Stimulated activated CD4-positive, alpha-beta T cell treated with anti-CD3 and anti-CD28 coated beads, Interleukin-12 subunit alpha, Interleukin-12 subunit beta, amount 100 ng/mL, for 48 hours (primary cell): ENCODE data around the gene KDM4B.

Experiments
- DNase-seq, 3 donors: peaks; one replicate each; pipeline ENCODE4 v3.0.0-alpha.2; 2020; ENCODE audit warnings: low read depth in 2 of 3, low spot score in 1 of 3

KDM4B gene

GRCh38 chr19:5103812-5104410, 135.0 kb downstream of the KDM4B start:
- DNase-seq = no peak

DNA sequence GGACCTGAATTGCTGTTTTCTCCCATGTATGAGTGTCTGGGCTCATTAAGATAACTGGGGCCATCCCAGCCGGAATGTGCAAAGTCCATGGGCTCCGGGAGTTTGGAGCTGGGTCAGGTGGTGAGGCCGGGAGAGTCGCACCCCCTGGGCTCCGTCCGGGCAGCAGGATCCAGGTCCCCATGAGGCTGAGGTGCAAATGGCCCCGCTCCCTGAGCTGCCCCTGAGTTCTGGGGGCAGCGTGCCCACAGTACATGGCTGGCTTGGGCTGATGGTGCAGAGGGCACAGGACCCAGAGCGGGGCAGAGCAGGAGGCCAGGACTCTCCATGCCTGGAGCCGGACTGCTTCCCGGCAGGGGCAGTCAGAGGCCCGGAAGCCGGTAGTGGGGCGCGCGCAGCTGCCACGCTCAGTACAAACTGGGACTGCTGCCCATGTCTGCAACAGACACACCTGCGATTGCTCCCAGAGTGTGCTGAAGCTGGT, 136.0 kb downstream of the KDM4B start:
- DNase-seq = no peak

- no peak for DNase-seq
Measured at GRCh38 chr19:5106191-5106726, 137.3 kb downstream of the KDM4B start.

- no peak for DNase-seq
Measured at GRCh38 chr19:5106971-5107370, 138.1 kb downstream of the KDM4B start.

GRCh38 chr19:5107432-5108122, 138.7 kb downstream of the KDM4B start:
- no peak for DNase-seq

DNA sequence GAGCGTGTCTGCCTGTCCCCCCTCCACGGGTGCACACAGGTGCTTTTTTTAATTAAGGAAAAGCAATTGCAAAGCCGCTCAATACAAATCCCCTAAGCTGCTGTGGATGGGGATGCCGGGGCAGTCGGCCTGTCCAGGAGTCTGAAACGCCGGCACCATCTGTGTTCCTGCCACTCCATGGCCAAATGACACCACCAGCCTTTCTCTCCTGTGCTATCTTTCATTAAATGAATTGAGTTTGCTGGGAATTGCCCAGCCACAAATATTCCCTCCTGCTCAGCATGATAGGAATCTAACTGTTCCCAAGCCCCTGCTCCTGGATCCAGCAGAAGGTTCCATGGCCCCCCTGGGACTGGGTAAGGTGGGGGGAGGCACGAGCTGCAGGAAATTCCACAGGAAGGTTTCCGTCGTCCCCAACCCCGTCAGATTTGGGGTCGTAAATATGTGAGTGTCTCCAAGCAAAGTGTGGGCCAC, 139.2 kb downstream of the KDM4B start:
- DNase-seq = no peak

- no peak for DNase-seq
Measured at GRCh38 chr19:5108866-5109265, 140.0 kb downstream of the KDM4B start.

- DNase-seq = no peak
Measured at GRCh38 chr19:5109560-5109959, 140.6 kb downstream of the KDM4B start.

DNA sequence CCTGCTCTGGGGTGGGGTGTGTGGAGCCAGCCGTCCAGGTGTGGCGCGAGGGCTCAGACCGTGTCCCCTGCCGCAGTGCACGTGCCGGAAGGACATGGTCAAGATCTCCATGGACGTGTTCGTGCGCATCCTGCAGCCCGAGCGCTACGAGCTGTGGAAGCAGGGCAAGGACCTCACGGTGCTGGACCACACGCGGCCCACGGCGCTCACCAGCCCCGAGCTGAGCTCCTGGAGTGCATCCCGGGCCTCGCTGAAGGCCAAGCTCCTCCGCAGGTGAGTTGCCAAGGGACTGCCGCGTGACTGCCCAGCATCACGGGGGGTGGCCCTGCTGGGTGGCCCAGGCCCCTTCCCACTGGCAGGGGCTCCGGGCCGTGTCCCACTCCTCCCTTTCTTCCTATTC, 141.6 kb downstream of the KDM4B start:
- no peak for DNase-seq

DNA sequence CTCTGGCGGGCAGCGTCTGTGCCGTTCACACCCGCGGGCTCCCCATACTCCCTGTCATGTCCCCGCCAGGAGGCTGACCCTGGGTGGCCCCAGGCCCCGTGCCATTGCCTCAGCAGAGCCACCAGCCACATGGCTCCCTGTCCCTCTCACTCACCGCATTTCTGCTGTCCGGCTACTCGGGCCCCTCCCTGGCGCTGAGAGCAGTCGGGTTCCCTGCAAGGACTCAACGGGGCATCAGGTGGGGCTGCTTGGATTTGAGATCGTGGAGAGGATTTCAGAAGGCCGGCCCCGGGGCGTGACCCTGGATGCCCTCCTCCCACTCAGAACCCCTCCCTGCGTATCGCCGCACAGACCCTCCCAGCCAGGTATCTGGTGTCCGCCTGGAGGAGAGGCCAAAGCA, 142.1 kb downstream of the KDM4B start:
- DNase-seq = no peak

DNA sequence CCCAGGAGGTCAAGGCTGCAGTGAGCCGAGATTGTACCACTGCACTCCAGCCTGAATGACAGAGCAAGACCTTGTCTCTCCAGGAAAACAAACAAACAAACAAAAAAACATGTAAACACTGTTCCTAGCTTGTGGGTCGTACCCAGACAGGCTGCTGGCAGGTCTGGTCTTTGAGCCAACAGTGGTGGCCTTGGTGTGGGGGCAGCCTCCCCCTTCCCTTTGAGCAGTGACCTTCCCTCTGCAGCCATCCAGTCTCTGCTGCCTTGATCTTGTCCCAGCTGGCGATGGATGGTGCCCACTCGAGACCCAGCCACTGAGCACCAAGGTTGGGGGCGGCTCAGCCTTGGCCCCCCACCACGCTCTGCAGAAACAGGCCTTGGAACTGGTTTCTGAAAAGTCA, 143.3 kb downstream of the KDM4B start:
- DNase-seq = no peak

GRCh38 chr19:5112681-5113575, 144.0 kb downstream of the KDM4B start:
- no peak for DNase-seq

DNA sequence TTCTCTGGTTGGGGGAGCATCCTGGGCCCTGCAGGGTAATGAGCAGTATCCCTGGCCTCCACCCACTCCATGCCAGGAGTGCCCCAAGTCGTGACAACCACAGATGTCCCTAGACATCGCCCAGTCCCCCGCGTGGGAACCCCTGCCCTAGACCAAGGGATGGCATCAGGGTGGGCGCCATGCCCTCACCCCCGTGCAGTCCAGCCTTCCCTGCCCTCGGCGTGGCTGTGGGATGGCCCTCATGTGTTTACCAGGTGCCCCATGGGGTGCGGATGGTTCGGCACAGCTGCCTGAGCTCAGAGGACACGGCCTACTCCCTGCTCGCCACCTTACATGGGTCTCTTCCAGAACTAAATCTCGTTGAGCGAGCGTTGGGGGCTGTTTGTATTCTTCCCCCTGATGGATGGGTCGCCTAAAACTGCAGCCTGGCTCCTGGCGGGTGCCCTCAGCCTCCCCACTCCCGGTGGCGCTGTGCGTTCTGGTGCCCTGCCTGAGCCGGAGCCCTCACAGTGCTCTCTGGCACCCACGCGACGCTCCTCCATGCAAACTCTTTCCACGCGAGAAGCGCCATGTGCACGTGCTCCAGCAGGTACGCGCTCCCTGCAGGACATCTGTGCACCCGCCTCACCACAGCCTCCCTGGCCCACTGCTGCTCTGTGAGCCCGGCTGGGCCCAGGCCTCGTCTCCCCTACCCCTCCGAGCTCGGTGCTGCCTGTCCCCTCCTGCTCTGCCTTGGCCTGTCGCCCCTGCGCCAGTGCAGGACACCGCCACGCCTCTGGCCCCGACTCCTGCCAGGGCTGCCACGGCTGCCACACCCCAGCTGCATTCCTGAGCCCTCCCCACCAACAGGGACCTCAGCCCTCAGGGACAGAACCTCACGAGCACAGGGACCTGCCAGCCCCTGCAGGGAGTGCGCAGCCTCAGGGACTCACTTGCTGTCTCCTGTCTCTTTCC, 145.0 kb downstream of the KDM4B start:
- no peak for DNase-seq

DNA sequence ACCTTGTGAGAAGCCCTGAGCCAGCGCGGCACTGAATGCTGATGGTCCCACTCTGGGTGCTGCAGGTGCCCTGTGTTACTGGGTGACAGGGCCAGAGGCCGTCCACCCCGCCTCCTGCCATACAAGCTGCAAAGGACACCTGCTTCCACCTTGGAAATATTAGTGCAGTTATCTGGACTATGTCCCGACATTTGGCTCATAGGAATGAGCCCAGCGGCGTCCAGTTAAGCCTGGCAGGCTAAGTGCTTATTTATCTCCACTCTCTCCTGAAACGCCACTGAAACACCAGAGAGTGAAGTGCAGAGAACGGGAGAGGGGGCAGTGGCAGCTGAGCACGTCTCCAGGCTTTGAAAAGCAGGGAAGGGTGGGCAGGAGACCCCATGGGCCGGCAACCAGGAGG, 145.8 kb downstream of the KDM4B start:
- no peak for DNase-seq

- DNase-seq = no peak
Measured at GRCh38 chr19:5115351-5115750, 146.4 kb downstream of the KDM4B start.

GRCh38 chr19:5115771-5116202, 146.9 kb downstream of the KDM4B start:
- DNase-seq = no peak

GRCh38 chr19:5116292-5116691, 147.4 kb downstream of the KDM4B start:
- DNase-seq = no peak

DNA sequence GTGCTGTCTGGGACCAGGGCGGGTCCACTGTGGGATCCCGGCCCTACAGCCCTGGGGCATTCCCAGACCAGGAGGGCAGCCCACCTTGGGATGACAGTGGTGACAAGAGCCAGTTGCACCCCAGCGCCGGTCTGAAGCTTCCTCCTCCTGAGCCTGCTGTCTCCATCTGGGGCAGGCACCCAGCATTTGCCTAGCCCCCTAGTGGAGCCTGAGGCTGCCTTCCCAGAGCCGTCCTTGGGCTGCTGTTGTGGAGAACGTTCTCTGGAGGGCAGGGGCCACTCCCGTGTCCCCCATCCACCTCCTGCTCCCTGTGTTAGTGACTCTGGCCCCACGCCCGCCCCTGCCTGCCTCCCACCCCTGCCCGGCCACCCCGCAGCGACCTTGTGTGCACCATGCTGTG, 148.5 kb downstream of the KDM4B start:
- no peak for DNase-seq

- DNase-seq = no peak
Measured at GRCh38 chr19:5118026-5118425, 149.1 kb downstream of the KDM4B start.

DNA sequence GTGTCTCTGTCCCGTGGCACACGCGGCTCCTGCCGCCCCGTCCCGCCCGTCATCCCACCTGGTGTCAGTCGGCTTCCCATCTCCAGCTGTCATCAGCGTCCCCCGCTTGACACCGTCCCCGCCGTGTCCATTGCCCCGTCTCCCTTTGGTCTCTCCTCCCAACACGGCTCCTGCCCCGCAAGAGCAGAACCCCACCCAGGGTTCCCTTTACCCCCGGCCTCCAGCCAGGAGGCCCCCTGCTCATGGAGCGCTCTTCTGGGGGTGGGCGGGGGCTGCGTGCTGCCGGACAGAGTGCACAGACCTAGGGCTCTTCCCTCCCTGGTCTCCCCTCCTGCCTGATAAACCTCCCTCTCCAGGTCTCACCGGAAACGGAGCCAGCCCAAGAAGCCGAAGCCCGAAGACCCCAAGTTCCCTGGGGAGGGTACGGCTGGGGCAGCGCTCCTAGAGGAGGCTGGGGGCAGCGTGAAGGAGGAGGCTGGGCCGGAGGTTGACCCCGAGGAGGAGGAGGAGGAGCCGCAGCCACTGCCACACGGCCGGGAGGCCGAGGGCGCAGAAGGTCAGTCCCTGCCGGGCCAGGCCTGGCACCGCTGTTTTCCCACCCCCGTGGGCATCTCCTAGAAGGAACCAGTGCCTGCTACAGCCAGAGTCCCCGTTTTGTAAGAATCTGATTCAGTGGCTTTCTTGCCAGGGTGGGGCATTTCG, 150.5 kb downstream of the KDM4B start:
- no peak for DNase-seq
